Myocyte (in vitro differentiated cells): ENCODE measurements around the gene ODAD3. TPM values are rescaled to one million over a fixed set of nuclear protein-coding genes. Genes with fewer than 3 reads are reported as not detected.
A peak's percentile ranks its signal among the peaks of the same experiment; 100 is the strongest.
"Not testable (repeated sequence)": the region's sequence is repeated elsewhere in the genome, so short reads cannot be mapped to it uniquely, and the experiment has no call there.

Experiments used
- DNase-seq: peaks from one replicate; pipeline ENCODE4 v3.0.0-alpha.2; 2012; ENCODE audit warnings: low read depth
- total RNA-seq: library from RNA; depleted of rRNA; stranded (reverse); fragments of >200 nt; gene quantifications from 2 replicates; pipeline ENCODE4 v1.2.3, GENCODE V29; 2014

Gene ODAD3
- total RNA-seq, 1 donor from 2014 or later: 0.32 TPM

GRCh38 chr19:11460207-11460606 lies 25.3 kb upstream of the ODAD3 start:
- no peak for DNase-seq

DNA sequence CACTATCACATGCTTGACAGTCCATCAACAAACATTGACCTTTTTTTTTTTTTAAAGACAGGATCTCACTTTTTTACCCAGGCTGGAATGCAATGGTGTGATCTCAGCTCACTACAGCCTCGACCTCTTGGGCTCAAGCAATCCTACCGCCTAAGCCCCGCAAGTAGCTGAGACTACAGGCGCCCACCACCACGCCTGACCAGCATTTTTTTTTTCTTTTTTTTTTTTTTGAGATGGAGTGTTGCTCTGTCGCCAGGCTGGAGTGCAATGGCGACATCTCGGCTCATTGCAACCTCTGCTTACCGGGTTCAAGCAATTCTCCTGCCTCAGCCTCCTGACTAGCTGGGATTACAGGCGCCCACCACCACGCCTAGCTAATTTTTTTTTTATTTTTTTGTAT lies 24.0 kb upstream of the ODAD3 start:
- DNase-seq: not testable (repeated sequence)

DNA sequence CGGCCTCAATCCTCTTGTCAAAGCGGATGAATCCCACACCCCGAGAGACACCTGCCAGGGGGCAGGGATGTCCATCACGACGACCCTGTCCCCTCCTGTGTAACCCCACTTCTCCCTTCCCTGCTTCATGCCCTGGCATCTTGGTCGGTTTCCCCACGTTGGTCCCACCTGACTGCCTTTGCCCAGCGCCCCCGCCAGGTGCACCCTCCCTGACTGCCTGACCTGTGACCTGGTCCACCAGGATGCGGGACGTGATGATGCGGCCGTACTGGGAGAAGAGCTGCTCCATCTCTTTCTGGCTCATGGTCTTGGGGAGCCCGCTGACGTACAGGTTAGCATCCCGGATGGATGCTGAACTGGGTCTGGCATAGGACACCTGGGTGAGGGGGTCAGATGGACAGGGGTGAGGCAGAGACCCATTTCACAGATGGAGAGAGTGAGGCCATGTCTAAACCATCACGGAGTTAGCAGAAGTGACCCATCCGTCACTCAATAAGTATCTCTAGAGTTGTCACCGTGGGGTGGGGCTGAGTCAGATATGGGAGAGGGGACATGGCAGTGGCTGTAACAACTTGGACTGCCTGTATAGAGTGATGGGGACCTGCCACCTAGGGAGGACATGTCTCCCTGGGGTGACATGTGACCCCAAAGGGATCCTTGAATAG lies 23.4 kb upstream of the ODAD3 start:
- DNase-seq: no peak

- DNase-seq: no peak
Observed at GRCh38 chr19:11457831-11458230, 22.9 kb upstream of the ODAD3 start.

- peak; percentile 16 for DNase-seq
Observed at GRCh38 chr19:11457115-11457514, 22.2 kb upstream of the ODAD3 start.

- DNase-seq: no peak
Observed at GRCh38 chr19:11456659-11457058, 21.7 kb upstream of the ODAD3 start.

- not testable (repeated sequence) for DNase-seq
Observed at GRCh38 chr19:11455233-11455554, 20.3 kb upstream of the ODAD3 start.

DNA sequence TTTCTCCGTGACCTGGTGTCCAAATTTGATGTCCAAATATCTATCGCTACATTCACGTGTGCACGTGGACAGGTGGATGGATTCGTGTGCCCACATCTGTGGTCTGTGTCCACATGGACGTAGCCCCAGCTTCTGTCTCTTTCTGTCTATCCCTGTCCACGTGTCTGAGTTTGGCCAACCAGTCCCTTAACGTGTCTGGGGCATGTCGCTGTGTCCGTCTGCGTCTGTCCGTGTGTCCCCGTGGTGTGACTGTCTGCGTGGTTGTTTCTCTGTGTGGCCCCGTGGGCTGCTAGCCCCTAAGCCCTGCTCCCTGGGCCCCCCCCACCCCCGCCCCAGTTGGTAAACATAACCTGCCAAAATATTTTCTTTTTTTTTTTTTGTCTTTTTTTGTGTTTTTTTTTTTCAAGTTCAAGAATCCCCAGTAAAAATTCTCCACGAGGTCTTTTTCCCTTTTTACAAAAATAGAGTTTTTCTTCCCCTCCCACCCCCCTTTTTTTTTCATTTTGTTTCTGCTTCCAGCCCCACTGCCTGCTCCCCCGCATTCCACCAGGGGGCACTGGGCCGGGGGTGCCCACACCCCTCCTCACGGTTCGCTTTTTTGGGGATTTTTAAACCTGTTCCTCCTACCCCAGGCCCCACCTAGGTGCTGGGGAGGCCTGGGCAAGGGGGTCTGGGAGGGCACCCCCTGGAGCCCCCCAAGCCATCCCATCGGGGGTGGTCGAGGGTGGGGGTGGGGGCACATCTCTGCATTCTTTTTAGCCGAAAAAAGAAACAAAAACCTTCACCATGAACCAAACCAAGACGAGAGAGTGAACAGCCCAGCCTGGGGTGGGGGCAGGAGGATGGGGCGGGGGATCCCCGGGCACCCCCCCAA lies 18.8 kb upstream of the ODAD3 start:
- DNase-seq: no peak

DNA sequence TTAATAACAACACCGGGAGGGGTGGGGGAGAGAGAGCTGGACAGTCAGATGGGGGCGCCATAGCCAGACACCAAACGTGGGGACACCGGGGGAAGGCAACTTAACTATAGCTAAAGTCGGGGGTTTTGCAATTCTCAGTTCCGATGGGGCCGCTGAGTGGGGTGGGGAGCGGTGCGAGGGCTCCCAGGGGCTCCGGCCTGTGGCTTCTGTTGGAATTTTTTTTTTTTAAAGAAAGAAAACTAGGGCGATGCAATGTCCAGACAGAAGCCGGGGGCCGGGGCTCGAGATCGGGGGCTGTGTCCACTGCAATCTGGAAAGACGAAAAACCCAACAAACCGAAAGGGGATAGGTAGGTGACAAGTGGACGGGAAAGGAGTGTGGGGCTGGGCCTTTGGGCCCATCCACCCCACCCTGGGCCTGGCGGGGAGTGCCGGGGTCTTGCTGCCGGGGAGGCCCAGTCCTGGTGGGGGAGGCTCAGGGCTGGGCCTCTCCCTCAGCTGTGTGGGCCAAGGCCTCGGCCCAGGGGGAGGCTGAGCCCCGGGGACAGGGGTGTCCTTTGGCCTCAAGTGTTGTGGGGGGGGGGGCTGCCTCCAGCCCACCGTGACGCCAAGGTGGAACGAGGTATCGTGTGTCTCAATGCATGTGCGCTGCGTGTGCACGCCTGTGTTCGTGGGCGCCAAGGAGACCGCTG lies 17.8 kb upstream of the ODAD3 start:
- DNase-seq: no peak

DNA sequence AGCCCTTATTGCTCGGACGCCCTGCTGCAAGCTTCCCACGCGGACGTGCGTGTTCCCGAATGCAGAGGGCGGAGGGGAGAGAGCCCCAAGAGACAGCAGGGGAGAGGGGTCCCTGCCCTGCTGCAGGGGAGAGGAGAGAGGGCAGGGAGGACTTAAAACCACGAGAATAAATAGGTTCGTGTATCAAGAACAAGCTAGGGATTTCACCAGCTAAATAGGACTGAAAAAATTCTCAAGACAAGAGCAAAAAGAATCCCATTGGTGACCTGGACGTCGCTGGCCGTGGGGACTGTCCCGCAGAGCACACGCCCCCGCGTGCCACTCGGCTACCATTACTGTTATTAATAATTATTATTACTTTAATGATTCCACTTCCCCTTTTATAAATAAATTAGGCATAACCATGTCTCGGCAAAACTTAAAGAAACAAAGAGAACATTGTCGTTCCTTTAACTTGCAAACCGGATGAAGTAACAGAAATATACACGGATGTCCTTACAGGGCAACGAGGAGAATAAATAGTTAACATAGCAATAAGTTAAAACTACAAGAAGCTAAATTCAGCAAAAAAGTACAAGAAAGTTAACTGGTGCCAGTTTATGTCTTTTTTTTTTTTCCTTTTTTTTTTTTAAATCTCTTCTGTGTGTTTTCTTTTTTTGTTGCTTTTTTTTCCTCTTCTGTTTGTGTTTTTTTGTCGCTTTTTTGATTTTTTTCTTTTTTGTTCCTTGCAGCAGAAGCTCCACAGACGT lies 17.1 kb upstream of the ODAD3 start:
- DNase-seq: no peak

DNA sequence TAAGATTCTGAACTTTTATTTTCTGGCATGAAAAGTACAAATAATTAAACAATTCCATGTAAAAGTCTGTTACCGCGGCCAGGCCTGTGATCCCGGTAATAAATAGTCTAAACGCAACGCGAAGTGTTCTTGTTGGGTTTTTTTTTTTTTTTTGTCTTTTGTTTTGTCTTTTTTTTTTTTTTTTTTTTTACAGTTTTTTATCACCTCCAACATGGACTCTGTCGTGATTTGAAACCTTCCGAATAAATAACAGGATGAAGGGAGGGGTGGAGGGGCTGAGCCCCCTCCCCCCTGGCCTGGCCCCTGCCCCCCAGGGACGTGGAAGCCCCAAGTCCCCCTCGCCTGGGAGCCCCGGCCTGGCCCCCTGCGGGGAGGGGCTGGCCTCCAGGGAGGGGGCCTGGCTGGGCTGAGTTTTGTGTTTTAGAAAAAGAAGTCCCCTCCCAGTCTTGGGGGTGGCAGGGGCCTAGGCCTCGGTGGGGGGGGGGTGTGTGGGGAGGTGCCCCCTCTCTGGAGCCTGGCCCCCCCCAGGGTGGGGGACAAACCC lies 16.5 kb upstream of the ODAD3 start:
- DNase-seq: no peak

GRCh38 chr19:11450570-11451326 lies 15.8 kb upstream of the ODAD3 start:
- no peak for DNase-seq

GRCh38 chr19:11448923-11449554 lies 14.1 kb upstream of the ODAD3 start:
- DNase-seq: no peak

- no peak for DNase-seq
Observed at GRCh38 chr19:11448410-11448809, 13.5 kb upstream of the ODAD3 start.

DNA sequence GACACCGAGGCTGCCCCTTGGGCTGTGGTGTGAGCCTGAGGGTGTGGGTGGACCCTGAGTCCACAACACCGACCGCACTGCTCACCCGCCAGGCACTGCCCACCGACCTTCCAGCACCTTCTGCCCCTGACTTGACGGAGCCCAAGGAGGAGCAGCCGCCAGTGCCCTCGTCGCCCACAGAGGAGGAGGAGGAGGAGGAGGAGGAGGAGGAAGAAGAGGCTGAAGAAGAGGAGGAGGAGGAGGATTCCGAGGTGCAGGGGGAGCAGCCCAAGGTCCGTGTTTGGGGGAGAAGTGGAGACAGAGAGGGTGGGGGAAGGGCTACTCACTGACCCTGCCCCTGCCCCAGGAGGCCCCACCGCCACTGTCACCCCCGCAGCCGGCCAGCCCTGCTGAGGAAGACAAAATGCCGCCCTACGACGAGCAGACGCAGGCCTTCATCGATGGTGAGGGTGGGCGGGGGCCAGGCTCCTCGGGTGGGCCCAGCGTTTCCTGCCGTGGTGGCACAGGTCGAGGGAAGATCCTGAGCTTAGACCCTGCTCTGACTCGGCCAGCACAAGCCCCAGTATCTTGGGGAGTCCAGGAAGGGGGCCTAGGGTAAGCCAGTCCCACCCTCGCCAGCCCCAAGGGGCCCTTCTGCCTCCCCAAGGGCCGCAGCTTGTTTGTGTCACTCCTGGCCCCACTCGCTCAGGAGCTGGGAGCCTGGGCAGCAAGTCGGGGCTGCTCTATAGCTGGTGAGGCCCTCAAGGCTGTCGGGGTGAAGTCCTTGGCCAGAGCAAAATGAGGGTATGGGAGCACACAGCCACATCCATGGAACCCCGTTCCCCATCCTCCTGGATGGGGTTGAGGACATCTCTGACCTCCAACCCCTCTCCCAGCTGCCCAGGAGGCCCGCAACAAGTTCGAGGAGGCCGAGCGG lies 12.7 kb upstream of the ODAD3 start:
- no peak for DNase-seq

DNA sequence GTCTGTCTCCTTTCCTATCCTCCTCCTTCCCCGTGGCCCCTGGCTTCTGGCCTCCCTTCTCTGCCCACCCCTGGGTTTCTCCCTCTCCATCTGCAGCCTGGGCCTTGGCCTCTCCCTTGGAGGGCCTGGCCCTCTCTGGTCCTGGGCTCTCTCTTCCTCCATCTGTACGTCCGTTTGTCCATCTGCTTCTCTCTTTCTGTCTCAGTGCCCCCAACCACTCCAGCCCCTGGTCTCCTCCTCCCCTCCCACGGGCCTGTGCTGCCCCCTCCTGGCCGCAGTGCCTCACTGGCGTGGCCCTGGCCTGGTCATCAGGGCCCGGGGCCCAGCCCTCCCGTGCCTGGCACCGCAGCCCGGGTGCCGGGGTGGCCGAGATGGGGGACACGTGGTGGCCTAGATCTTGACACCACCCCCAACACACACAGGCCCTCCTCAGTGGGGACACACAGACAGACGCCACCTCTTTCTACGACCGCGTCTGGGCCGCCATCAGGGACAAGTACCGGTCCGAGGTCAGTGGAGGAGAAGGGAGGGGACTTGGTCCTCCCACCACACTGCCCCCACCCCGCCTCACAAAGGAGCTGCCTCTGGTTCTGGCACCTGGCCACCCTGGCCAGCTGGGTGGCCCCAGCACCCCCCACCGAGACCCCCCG lies 11.9 kb upstream of the ODAD3 start:
- peak; percentile 44 for DNase-seq

GRCh38 chr19:11446271-11446651 lies 11.3 kb upstream of the ODAD3 start:
- DNase-seq: no peak

GRCh38 chr19:11445141-11445540 lies 10.2 kb upstream of the ODAD3 start:
- DNase-seq: no peak
